Endometrium (tissue), 2 donors: ENCODE measurements around the gene PDZD2.

Source experiments
- FAIRE-seq: peaks from 2 replicates; lab custom pipeline; 2012; peaks lifted over from hg19 to GRCh38; lab: Jason Lieb, UNC
- donor health status: control.
- donor health status: control.

Gene PDZD2

GRCh38 chr5:31884896-31885295 lies 246.0 kb downstream of the PDZD2 start:
- no peak for FAIRE-seq

- FAIRE-seq, result no peak
Measured at GRCh38 chr5:31886206-31886605, 247.3 kb downstream of the PDZD2 start.

- FAIRE-seq, result no peak
Measured at GRCh38 chr5:31887556-31887955, 248.6 kb downstream of the PDZD2 start.

GRCh38 chr5:31888564-31888963 lies 249.6 kb downstream of the PDZD2 start:
- no peak for FAIRE-seq

GRCh38 chr5:31889001-31889561 lies 250.2 kb downstream of the PDZD2 start:
- peak; percentile 4 for FAIRE-seq

GRCh38 chr5:31890046-31890445 lies 251.1 kb downstream of the PDZD2 start:
- FAIRE-seq, result no peak

GRCh38 chr5:31894141-31894540 lies 255.2 kb downstream of the PDZD2 start:
- FAIRE-seq, result no peak

GRCh38 chr5:31895199-31895820 lies 256.4 kb downstream of the PDZD2 start:
- no peak for FAIRE-seq

GRCh38 chr5:31898036-31898632 lies 259.2 kb downstream of the PDZD2 start:
- FAIRE-seq, result no peak

GRCh38 chr5:31900296-31900865 lies 261.4 kb downstream of the PDZD2 start:
- FAIRE-seq, result no peak

GRCh38 chr5:31901807-31902530 lies 263.0 kb downstream of the PDZD2 start:
- FAIRE-seq, result no peak

- FAIRE-seq, result no peak
Measured at GRCh38 chr5:31908396-31908795, 269.5 kb downstream of the PDZD2 start.

GRCh38 chr5:31909073-31909472 lies 270.1 kb downstream of the PDZD2 start:
- FAIRE-seq, result no peak

- FAIRE-seq, result no peak
Measured at GRCh38 chr5:31911291-31912265, 272.6 kb downstream of the PDZD2 start.

- no peak for FAIRE-seq
Measured at GRCh38 chr5:31913808-31914207, 274.9 kb downstream of the PDZD2 start.

- no peak for FAIRE-seq
Measured at GRCh38 chr5:31916327-31916726, 277.4 kb downstream of the PDZD2 start.

GRCh38 chr5:31918739-31919138 lies 279.8 kb downstream of the PDZD2 start:
- no peak for FAIRE-seq

GRCh38 chr5:31921852-31922305 lies 282.9 kb downstream of the PDZD2 start:
- FAIRE-seq, result no peak

GRCh38 chr5:31924005-31924404 lies 285.1 kb downstream of the PDZD2 start:
- no peak for FAIRE-seq

- no peak for FAIRE-seq
Measured at GRCh38 chr5:31931874-31932273, 292.9 kb downstream of the PDZD2 start.

- FAIRE-seq, result no peak
Measured at GRCh38 chr5:31934156-31934555, 295.2 kb downstream of the PDZD2 start.
